KBM-7 (cell line): ENCODE measurements around the gene RIN3.
A peak's percentile ranks its signal among the peaks of the same experiment; 100 is the strongest.

Experiments used
- DNase-seq: peaks from one replicate; pipeline ENCODE4 v3.0.0-alpha.2; 2015
- in situ Hi-C: fragments of 300-500 bp; cut with MboI; formaldehyde crosslinking; loops from 2 replicates; pipeline ENCODE4 v1.14.3; 2020; ENCODE audit warnings: low sequenced_read_pairs, low pct_unique_long_range_greater_than_20kb, mixed read lengths

The RIN3 gene

GRCh38 chr14:92484132-92484823 lies 29.3 kb upstream of the RIN3 start:
- DNase-seq, result no peak
- in situ Hi-C loops, result no loop called here

GRCh38 chr14:92486881-92487280 lies 26.7 kb upstream of the RIN3 start:
- in situ Hi-C loops, result no loop called here

GRCh38 chr14:92487513-92488133 lies 26.0 kb upstream of the RIN3 start:
- peak; percentile 31 for DNase-seq
- in situ Hi-C loops, result no loop called here

More at GRCh38 chr14:92486881-92487280, 26.7 kb upstream of the RIN3 start:
- DNase-seq, result no peak

- in situ Hi-C loops, result no loop called here
- DNase-seq, result no peak
These were observed 24.0 kb upstream of the RIN3 start for GRCh38 chr14:92489394-92490238.

GRCh38 chr14:92490239-92490959 lies 23.2 kb upstream of the RIN3 start:
- DNase-seq, result no peak
- in situ Hi-C loops, result no loop called here

- DNase-seq, result no peak
- in situ Hi-C loops, result no loop called here
These were observed 21.8 kb upstream of the RIN3 start for GRCh38 chr14:92491782-92492181.

- in situ Hi-C loops, result no loop called here
- DNase-seq, result no peak
These were observed 21.3 kb upstream of the RIN3 start for GRCh38 chr14:92492258-92492657.

- in situ Hi-C loops, result no loop called here
- DNase-seq, result no peak
These were observed 20.6 kb upstream of the RIN3 start for GRCh38 chr14:92493024-92493423.

- in situ Hi-C loops, result no loop called here
- DNase-seq, result no peak
These were observed 20.1 kb upstream of the RIN3 start for GRCh38 chr14:92493492-92493891.

GRCh38 chr14:92494512-92494911 lies 19.1 kb upstream of the RIN3 start:
- DNase-seq, result no peak
- in situ Hi-C loops, result no loop called here

- peak; percentile 61 for DNase-seq
These were observed 18.6 kb upstream of the RIN3 start for GRCh38 chr14:92495027-92495426.

GRCh38 chr14:92496191-92496857 lies 17.3 kb upstream of the RIN3 start:
- in situ Hi-C loops, result no loop called here
- no peak for DNase-seq

More at GRCh38 chr14:92495027-92495426, 18.6 kb upstream of the RIN3 start:
- in situ Hi-C loops, result no loop called here

- no peak for DNase-seq
- in situ Hi-C loops, result no loop called here
These were observed 16.2 kb upstream of the RIN3 start for GRCh38 chr14:92497391-92497790.

GRCh38 chr14:92499234-92499633 lies 14.3 kb upstream of the RIN3 start:
- in situ Hi-C loops, result no loop called here
- no peak for DNase-seq

GRCh38 chr14:92500491-92500941 lies 13.1 kb upstream of the RIN3 start:
- in situ Hi-C loops, result no loop called here
- DNase-seq, result no peak

GRCh38 chr14:92501891-92502351 lies 11.7 kb upstream of the RIN3 start:
- no peak for DNase-seq
- in situ Hi-C loops, result no loop called here

GRCh38 chr14:92502541-92503286 lies 10.9 kb upstream of the RIN3 start:
- in situ Hi-C loops, result no loop called here
- no peak for DNase-seq
